ENCODE measurements around the gene UST. TPM values are rescaled to one million over a fixed set of nuclear protein-coding genes. Genes with fewer than 3 reads are reported as not detected.

Gene UST
- total and polyA plus RNA-seq, 2 experiments from 2014 or later = 8.0 to 11.7 TPM

- H3K79me2 ChIP-seq = peaks cover 4% of the 10 kb centered on the region
- no peaks in the 10 kb centered on the region for H3K27me3 ChIP-seq
- no peak overlapping the region for H3K27ac ChIP-seq
- H3K4me1 ChIP-seq (ENCODE audit: insufficient read depth) = no peaks in the 10 kb centered on the region
- 85% methylated on average over 2 of the region's 2 CpGs for WGBS (ENCODE audit: low lambda C conversion rate, missing lambda C conversion rate)
- H3K36me3 ChIP-seq (replicated peaks; ENCODE audit: insufficient read depth, low read depth) = no peaks in the 10 kb centered on the region
- no peaks in the 10 kb centered on the region for H4K20me1 ChIP-seq (ENCODE audit: insufficient read depth, poor library complexity, severe bottlenecking)
- H2AFZ ChIP-seq = no peak overlapping the region
- DNase-seq (ENCODE audit: low spot score) = no peak
- H3K4me3 ChIP-seq = no peak overlapping the region
- H3K9me3 ChIP-seq (ENCODE audit: low read depth) = no peaks in the 10 kb centered on the region
- peak overlapping the region; percentile 9 for H3K4me2 ChIP-seq
- TF ChIP-seq CTCF (IDR thresholded peaks at IDR 0.05; ENCODE audit: poor library complexity) (no peak), EZH2phosphoT487 (IDR thresholded peaks at IDR 0.05; ENCODE audit: low read depth, severe bottlenecking, unreplicated experiment) (no peak), EZH2 (IDR thresholded peaks at IDR 0.05; ENCODE audit: borderline replicate concordance) (no peak)
- no peaks in the 10 kb centered on the region for H3K9me2 ChIP-seq (replicated peaks; ENCODE audit: insufficient read depth)
Observed at GRCh38 chr6:148868901-148869300, 122.1 kb downstream of the UST start.

- Histone ChIP-seq H3K36me3 (replicated peaks; ENCODE audit: insufficient read depth, low read depth) (no peaks in the 10 kb centered on the region), H3K27ac (no peak overlapping the region), H3K4me3 (no peak overlapping the region), H3K79me2 (peaks cover 4% of the 10 kb centered on the region), H3K27me3 (no peaks in the 10 kb centered on the region), H3K9me3 (ENCODE audit: low read depth) (no peaks in the 10 kb centered on the region), H4K20me1 (ENCODE audit: insufficient read depth, poor library complexity, severe bottlenecking) (no peaks in the 10 kb centered on the region), H2AFZ (no peak overlapping the region), H3K4me1 (ENCODE audit: insufficient read depth) (no peaks in the 10 kb centered on the region), H3K9me2 (replicated peaks; ENCODE audit: insufficient read depth) (no peaks in the 10 kb centered on the region), H3K4me2 (no peak overlapping the region)
- DNase-seq (ENCODE audit: low spot score) = no peak
- no peak for TF ChIP-seq CTCF (IDR thresholded peaks at IDR 0.05; ENCODE audit: poor library complexity)
- TF ChIP-seq EZH2 (IDR thresholded peaks at IDR 0.05; ENCODE audit: borderline replicate concordance) = no peak
- TF ChIP-seq EZH2phosphoT487 (IDR thresholded peaks at IDR 0.05; ENCODE audit: low read depth, severe bottlenecking, unreplicated experiment) = no peak
- WGBS (ENCODE audit: low lambda C conversion rate, missing lambda C conversion rate) = 47% methylated on average over 7 of the region's 7 CpGs
Observed at GRCh38 chr6:148869585-148869984, 122.8 kb downstream of the UST start.

- H3K79me2 ChIP-seq = no peaks in the 10 kb centered on the region
- H3K9me2 ChIP-seq (replicated peaks; ENCODE audit: insufficient read depth) = no peaks in the 10 kb centered on the region
- H2AFZ ChIP-seq = no peak overlapping the region
- H3K27me3 ChIP-seq = no peaks in the 10 kb centered on the region
- no peaks in the 10 kb centered on the region for H3K36me3 ChIP-seq (replicated peaks; ENCODE audit: insufficient read depth, low read depth)
- TF ChIP-seq EZH2phosphoT487 (IDR thresholded peaks at IDR 0.05; ENCODE audit: low read depth, severe bottlenecking, unreplicated experiment) (no peak), EZH2 (IDR thresholded peaks at IDR 0.05; ENCODE audit: borderline replicate concordance) (no peak), CTCF (IDR thresholded peaks at IDR 0.05; ENCODE audit: poor library complexity) (no peak)
- H4K20me1 ChIP-seq (ENCODE audit: insufficient read depth, poor library complexity, severe bottlenecking) = no peaks in the 10 kb centered on the region
- no peak overlapping the region for H3K27ac ChIP-seq
- no peak overlapping the region for H3K4me3 ChIP-seq
- H3K4me1 ChIP-seq (ENCODE audit: insufficient read depth) = no peaks in the 10 kb centered on the region
- no peaks in the 10 kb centered on the region for H3K9me3 ChIP-seq (ENCODE audit: low read depth)
- WGBS (ENCODE audit: low lambda C conversion rate, missing lambda C conversion rate) = 96% methylated on average over 4 of the region's 4 CpGs
- no peak overlapping the region for H3K4me2 ChIP-seq
- no peak for DNase-seq (ENCODE audit: low spot score)
Observed at GRCh38 chr6:148873154-148873553, 126.3 kb downstream of the UST start.

GRCh38 chr6:148873868-148874267 is 127.0 kb downstream of the UST start:
- TF ChIP-seq EZH2 (IDR thresholded peaks at IDR 0.05; ENCODE audit: borderline replicate concordance) = no peak
- TF ChIP-seq EZH2phosphoT487 (IDR thresholded peaks at IDR 0.05; ENCODE audit: low read depth, severe bottlenecking, unreplicated experiment) = no peak
- TF ChIP-seq CTCF (IDR thresholded peaks at IDR 0.05; ENCODE audit: poor library complexity) = no peak
- Histone ChIP-seq H3K27ac (no peak overlapping the region), H3K9me2 (replicated peaks; ENCODE audit: insufficient read depth) (no peaks in the 10 kb centered on the region), H4K20me1 (ENCODE audit: insufficient read depth, poor library complexity, severe bottlenecking) (no peaks in the 10 kb centered on the region), H3K4me1 (ENCODE audit: insufficient read depth) (no peaks in the 10 kb centered on the region), H3K4me3 (no peak overlapping the region), H3K79me2 (no peaks in the 10 kb centered on the region), H3K9me3 (ENCODE audit: low read depth) (no peaks in the 10 kb centered on the region), H2AFZ (no peak overlapping the region), H3K4me2 (no peak overlapping the region), H3K27me3 (no peaks in the 10 kb centered on the region), H3K36me3 (replicated peaks; ENCODE audit: insufficient read depth, low read depth) (no peaks in the 10 kb centered on the region)
- 73% methylated on average over 5 of the region's 5 CpGs for WGBS (ENCODE audit: low lambda C conversion rate, missing lambda C conversion rate)
- no peak for DNase-seq (ENCODE audit: low spot score)
